Measurements from ENCODE around the gene SPIRE2.
"Not testable (repeated sequence)": the region's sequence is repeated elsewhere in the genome, so short reads cannot be mapped to it uniquely, and the experiment has no call there.

SPIRE2 gene

GRCh38 chr16:89818851-89819403 lies 9.3 kb upstream of the SPIRE2 start:
- not testable (repeated sequence) for H3K9me3 ChIP-seq (ENCODE audit: control insufficient read depth, insufficient read depth, low read length); H3K9ac ChIP-seq (ENCODE audit: low read depth, low read length); H3K36me3 ChIP-seq (ENCODE audit: control insufficient read depth, insufficient read depth, low read length); H3K4me3 ChIP-seq (ENCODE audit: low read depth, low read length); H3K4me1 ChIP-seq (ENCODE audit: control insufficient read depth, insufficient read depth, low read length); H3K27me3 ChIP-seq (ENCODE audit: control insufficient read depth, insufficient read depth, low read length)

GRCh38 chr16:89819448-89819847 lies 8.8 kb upstream of the SPIRE2 start:
- H3K9ac ChIP-seq (ENCODE audit: low read depth, low read length); H3K27me3 ChIP-seq (ENCODE audit: control insufficient read depth, insufficient read depth, low read length); H3K4me1 ChIP-seq (ENCODE audit: control insufficient read depth, insufficient read depth, low read length); H3K9me3 ChIP-seq (ENCODE audit: control insufficient read depth, insufficient read depth, low read length); H3K36me3 ChIP-seq (ENCODE audit: control insufficient read depth, insufficient read depth, low read length); H3K4me3 ChIP-seq (ENCODE audit: low read depth, low read length): not testable (repeated sequence)

- Histone ChIP-seq H3K4me1 (ENCODE audit: control insufficient read depth, insufficient read depth, low read length) (peaks cover 5% of the 10 kb centered on the region), H3K27me3 (ENCODE audit: control insufficient read depth, insufficient read depth, low read length) (no peaks in the 10 kb centered on the region), H3K36me3 (ENCODE audit: control insufficient read depth, insufficient read depth, low read length) (no peaks in the 10 kb centered on the region), H3K4me3 (ENCODE audit: low read depth, low read length) (no peak overlapping the region), H3K9me3 (ENCODE audit: control insufficient read depth, insufficient read depth, low read length) (no peaks in the 10 kb centered on the region), H3K9ac (ENCODE audit: low read depth, low read length) (no peak overlapping the region)
These were observed 6.7 kb upstream of the SPIRE2 start for GRCh38 chr16:89821438-89822187.

GRCh38 chr16:89822188-89823086 lies 5.8 kb upstream of the SPIRE2 start:
- Histone ChIP-seq H3K36me3 (ENCODE audit: control insufficient read depth, insufficient read depth, low read length) (no peaks in the 10 kb centered on the region), H3K9me3 (ENCODE audit: control insufficient read depth, insufficient read depth, low read length) (no peaks in the 10 kb centered on the region), H3K4me1 (ENCODE audit: control insufficient read depth, insufficient read depth, low read length) (peaks cover 5% of the 10 kb centered on the region), H3K27me3 (ENCODE audit: control insufficient read depth, insufficient read depth, low read length) (no peaks in the 10 kb centered on the region), H3K9ac (ENCODE audit: low read depth, low read length) (no peak overlapping the region), H3K4me3 (ENCODE audit: low read depth, low read length) (no peak overlapping the region)

GRCh38 chr16:89823087-89823823 lies 5.0 kb upstream of the SPIRE2 start:
- H3K9me3 ChIP-seq (ENCODE audit: control insufficient read depth, insufficient read depth, low read length): no peaks in the 10 kb centered on the region
- no peak overlapping the region for H3K4me3 ChIP-seq (ENCODE audit: low read depth, low read length)
- peaks cover 5% of the 10 kb centered on the region for H3K4me1 ChIP-seq (ENCODE audit: control insufficient read depth, insufficient read depth, low read length)
- no peaks in the 10 kb centered on the region for H3K36me3 ChIP-seq (ENCODE audit: control insufficient read depth, insufficient read depth, low read length)
- no peaks in the 10 kb centered on the region for H3K27me3 ChIP-seq (ENCODE audit: control insufficient read depth, insufficient read depth, low read length)
- H3K9ac ChIP-seq (ENCODE audit: low read depth, low read length): no peak overlapping the region

GRCh38 chr16:89823824-89824148 lies 4.5 kb upstream of the SPIRE2 start:
- H3K9me3 ChIP-seq (ENCODE audit: control insufficient read depth, insufficient read depth, low read length); H3K36me3 ChIP-seq (ENCODE audit: control insufficient read depth, insufficient read depth, low read length); H3K9ac ChIP-seq (ENCODE audit: low read depth, low read length); H3K4me3 ChIP-seq (ENCODE audit: low read depth, low read length); H3K27me3 ChIP-seq (ENCODE audit: control insufficient read depth, insufficient read depth, low read length); H3K4me1 ChIP-seq (ENCODE audit: control insufficient read depth, insufficient read depth, low read length): not testable (repeated sequence)

DNA sequence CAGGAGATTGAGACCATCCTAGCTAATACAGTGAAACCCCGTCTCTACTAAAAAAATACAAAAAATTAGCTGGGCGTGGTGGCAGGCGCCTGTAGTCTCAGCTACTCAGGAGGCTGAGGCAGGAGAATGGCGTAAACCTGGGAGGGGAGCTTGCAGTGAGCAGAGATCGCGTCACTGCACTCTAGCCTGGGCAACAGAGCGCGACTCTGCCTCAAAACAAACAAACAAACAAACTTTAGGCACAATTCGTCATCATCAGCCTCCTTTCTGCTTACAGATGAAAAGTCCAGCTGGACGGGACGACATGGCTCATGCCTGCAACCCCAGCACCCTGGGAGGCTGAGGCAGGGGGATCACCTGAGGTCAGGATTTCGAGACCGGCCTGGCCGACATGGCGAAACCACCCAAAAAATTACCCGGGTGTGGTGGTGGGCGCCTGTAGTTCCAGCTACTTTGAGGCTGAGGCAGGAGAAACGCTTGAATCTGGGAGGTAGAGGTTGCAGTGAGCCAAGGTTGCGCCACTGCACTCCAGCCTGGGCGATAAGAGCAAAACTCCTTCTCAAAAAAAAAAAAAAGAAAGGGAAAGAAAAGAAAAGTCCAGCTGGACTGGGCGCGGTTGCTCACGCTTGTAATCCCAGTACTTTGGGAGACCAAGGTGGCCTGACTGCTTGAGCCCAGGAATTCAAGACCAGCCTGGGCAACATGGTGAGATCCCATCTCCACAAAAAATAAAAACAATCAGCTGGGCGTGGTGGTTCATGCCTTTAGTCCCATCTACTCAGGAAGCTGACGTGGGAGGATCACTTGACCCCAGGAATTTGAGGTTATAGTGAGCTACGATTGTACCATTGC lies 1.5 kb upstream of the SPIRE2 start:
- Histone ChIP-seq H3K9me3 (ENCODE audit: control insufficient read depth, insufficient read depth, low read length) (no peaks in the 10 kb centered on the region), H3K36me3 (ENCODE audit: control insufficient read depth, insufficient read depth, low read length) (no peaks in the 10 kb centered on the region), H3K9ac (ENCODE audit: low read depth, low read length) (no peak overlapping the region), H3K27me3 (ENCODE audit: control insufficient read depth, insufficient read depth, low read length) (no peaks in the 10 kb centered on the region), H3K4me1 (ENCODE audit: control insufficient read depth, insufficient read depth, low read length) (peaks cover 9% of the 10 kb centered on the region), H3K4me3 (ENCODE audit: low read depth, low read length) (no peak overlapping the region)

GRCh38 chr16:89827383-89828198 lies 684 bp upstream of the SPIRE2 start:
- Histone ChIP-seq H3K27me3 (ENCODE audit: control insufficient read depth, insufficient read depth, low read length) (no peaks in the 10 kb centered on the region), H3K9me3 (ENCODE audit: control insufficient read depth, insufficient read depth, low read length) (no peaks in the 10 kb centered on the region), H3K36me3 (ENCODE audit: control insufficient read depth, insufficient read depth, low read length) (no peaks in the 10 kb centered on the region), H3K4me3 (ENCODE audit: low read depth, low read length) (peak overlapping the region; percentile 74), H3K4me1 (ENCODE audit: control insufficient read depth, insufficient read depth, low read length) (peaks cover 9% of the 10 kb centered on the region), H3K9ac (ENCODE audit: low read depth, low read length) (no peak overlapping the region)

- no peaks in the 10 kb centered on the region for H3K9me3 ChIP-seq (ENCODE audit: control insufficient read depth, insufficient read depth, low read length)
- H3K4me1 ChIP-seq (ENCODE audit: control insufficient read depth, insufficient read depth, low read length): peaks cover 4% of the 10 kb centered on the region
- H3K4me3 ChIP-seq (ENCODE audit: low read depth, low read length): peak overlapping the region; percentile 61
- H3K36me3 ChIP-seq (ENCODE audit: control insufficient read depth, insufficient read depth, low read length): no peaks in the 10 kb centered on the region
- no peaks in the 10 kb centered on the region for H3K27me3 ChIP-seq (ENCODE audit: control insufficient read depth, insufficient read depth, low read length)
- peak overlapping the region; percentile 24 for H3K9ac ChIP-seq (ENCODE audit: low read depth, low read length)
These were observed 775 bp downstream of the SPIRE2 start for GRCh38 chr16:89828870-89829629.

All from iPS-15b (cell line).